AG04449 (cell line): ENCODE results near the gene MYH2.

ENCODE experiments used
- CTCF ChIA-PET: fragments of 350-600 bp; formaldehyde crosslinking; extraction: SDS; loops from one replicate; lab custom pipeline; 2021; ENCODE audit warnings: antibody characterized with exemption; lab: Yijun Ruan, JAX
- POLR2A ChIA-PET: fragments of 400-600, 350-600 bp; formaldehyde crosslinking; extraction: SDS; loops from one replicate; lab custom pipeline; 2020; ENCODE audit warnings: antibody characterized with exemption, inconsistent platforms; lab: Yijun Ruan, JAX
- DNase-seq: peaks from one replicate; pipeline ENCODE4 v3.0.0-alpha.2; 2010; ENCODE audit warnings: low read depth, low spot score
- H3K4me3 ChIP-seq: 2 replicates; pipeline ENCODE4 v1.5.1; 2011; ENCODE audit warnings: low read depth, mild to moderate bottlenecking, control low read depth, low read length
- CTCF ChIP-seq: IDR thresholded peaks from one replicate; pipeline ENCODE4 v1.5.1; 2011; ENCODE audit warnings: mild to moderate bottlenecking, moderate library complexity, low read length, control low read depth, inconsistent platforms; ENCODE audit not compliant: insufficient read depth; ENCODE audit errors: missing control alignments

Gene MYH2

GRCh38 chr17:10471858-10472257 is 77.6 kb downstream of the MYH2 start:
- TF ChIP-seq CTCF, result no peak
- no peak overlapping the region for H3K4me3 ChIP-seq
- CTCF ChIA-PET, result interaction anchor here (1.2 kb wide), 1 partner anchor 143 kb away, joined by 3 read pairs; no protein-coding TSS in a partner anchor
- POLR2A ChIA-PET, result no interaction called here
- no peak for DNase-seq
